Activated B cell treated with CpG ODN at 0.5 μM for 24 hours (primary cell): ENCODE measurements around the gene SPATS2. TPM values are rescaled to one million over a fixed set of nuclear protein-coding genes. Genes with fewer than 3 reads are reported as not detected.

Experiments used
- ATAC-seq: fragments of 200-7000 bp; cut with Tn5 transposase; one replicate; pipeline ENCODE4 v1.10.0; 2021; ENCODE audit warnings: low read depth, mild to moderate bottlenecking, moderate library complexity
- CTCF ChIA-PET: fragments of 350-600 bp; sonication (Branson Sonifier 250); formaldehyde crosslinking; loops from one replicate; lab custom pipeline; 2021; ENCODE audit warnings: antibody characterized with exemption; lab: Charles Lee
- POLR2A ChIA-PET: fragments of 350-600 bp; sonication (Branson Sonifier 250); formaldehyde crosslinking; loops from one replicate; lab custom pipeline; 2021; ENCODE audit warnings: antibody characterized with exemption; lab: Charles Lee
- DNase-seq: peaks from one replicate; pipeline ENCODE4 v3.0.0; 2022
- H3K27ac Mint-ChIP-seq: one replicate; pipeline ENCODE4 v1.8.0; 2020; ENCODE audit warnings: mixed read lengths
- H3K27me3 Mint-ChIP-seq: one replicate; pipeline ENCODE4 v1.8.0; 2021; ENCODE audit warnings: mixed read lengths
- H3K36me3 Mint-ChIP-seq: one replicate; pipeline ENCODE4 v1.8.0; 2021; ENCODE audit warnings: low read depth, mixed read lengths
- H3K4me1 Mint-ChIP-seq: one replicate; pipeline ENCODE4 v1.8.0; 2021; ENCODE audit warnings: mixed read lengths
- H3K4me3 Mint-ChIP-seq: one replicate; pipeline ENCODE4 v1.8.0; 2020; ENCODE audit warnings: mild to moderate bottlenecking, mixed read lengths
- H3K9me3 Mint-ChIP-seq: one replicate; pipeline ENCODE4 v1.8.0; 2020; ENCODE audit warnings: mixed read lengths
- CTCF ChIP-seq: fragments of 200-600 bp; IDR thresholded peaks from one replicate; pipeline ENCODE4 v1.8.0; 2022; ENCODE audit warnings: antibody characterized with exemption, mild to moderate bottlenecking
- intact Hi-C: fragments of 100-400 bp; cut with micrococcal nuclease; formaldehyde crosslinking; loops from one replicate; pipeline ENCODE4 v1.15.1; 2024
- total RNA-seq: library from RNA; stranded (reverse); gene quantifications from 2 replicates; pipeline ENCODE4 v1.2.3, GENCODE V29; 2022

Gene SPATS2
- total RNA-seq, 1 donor from 2014 or later = 18.9 TPM

GRCh38 chr12:49562233-49562632, 195.0 kb downstream of the SPATS2 start:
- DNase-seq = no peak
- POLR2A ChIA-PET = no interaction called here
- Mint-ChIP-seq H3K27me3 (no peaks in the 10 kb centered on the region), H3K36me3 (peaks cover 68% of the 10 kb centered on the region), H3K4me1 (peaks cover 5% of the 10 kb centered on the region), H3K27ac (no peak overlapping the region), H3K9me3 (no peaks in the 10 kb centered on the region), H3K4me3 (no peak overlapping the region)
- intact Hi-C loops = loop anchor here (10.0 kb wide), 1 partner anchor 263 kb away; the partner anchor contains the start of gene NCKAP5L
- no peak for ATAC-seq
- TF ChIP-seq CTCF = no peak
- CTCF ChIA-PET = no interaction called here

GRCh38 chr12:49562831-49563230, 195.6 kb downstream of the SPATS2 start:
- H3K36me3 Mint-ChIP-seq = peaks cover 73% of the 10 kb centered on the region
- TF ChIP-seq CTCF = no peak
- no peak for DNase-seq
- intact Hi-C loops = loop anchor here (10.0 kb wide), 1 partner anchor 262 kb away; the partner anchor contains the start of gene NCKAP5L
- POLR2A ChIA-PET = no interaction called here
- peaks cover 10% of the 10 kb centered on the region for H3K4me1 Mint-ChIP-seq
- H3K27ac Mint-ChIP-seq = no peak overlapping the region
- CTCF ChIA-PET = no interaction called here
- no peak for ATAC-seq
- no peak overlapping the region for H3K4me3 Mint-ChIP-seq
- H3K27me3 Mint-ChIP-seq = no peaks in the 10 kb centered on the region
- H3K9me3 Mint-ChIP-seq = no peaks in the 10 kb centered on the region

GRCh38 chr12:49563951-49564685, 196.9 kb downstream of the SPATS2 start:
- no peak for ATAC-seq
- no peak overlapping the region for H3K4me3 Mint-ChIP-seq
- H3K27me3 Mint-ChIP-seq = no peaks in the 10 kb centered on the region
- H3K27ac Mint-ChIP-seq = no peak overlapping the region
- DNase-seq = no peak
- ChIA-PET POLR2A (no interaction called here), CTCF (no interaction called here)
- TF ChIP-seq CTCF = no peak
- peaks cover 72% of the 10 kb centered on the region for H3K36me3 Mint-ChIP-seq
- intact Hi-C loops = loop anchor here (10.0 kb wide), 1 partner anchor 261 kb away; the partner anchor contains the start of gene NCKAP5L
- peaks cover 20% of the 10 kb centered on the region for H3K4me1 Mint-ChIP-seq
- no peaks in the 10 kb centered on the region for H3K9me3 Mint-ChIP-seq

GRCh38 chr12:49564686-49565405, 197.6 kb downstream of the SPATS2 start:
- no peak overlapping the region for H3K27ac Mint-ChIP-seq
- peaks cover 20% of the 10 kb centered on the region for H3K4me1 Mint-ChIP-seq
- ChIA-PET POLR2A (no interaction called here), CTCF (interaction anchor here (1.2 kb wide), 1 partner anchor 11 kb away, joined by 3 read pairs; no protein-coding TSS in a partner anchor)
- H3K4me3 Mint-ChIP-seq = no peak overlapping the region
- ATAC-seq (no peak), DNase-seq (no peak)
- no peaks in the 10 kb centered on the region for H3K9me3 Mint-ChIP-seq
- H3K36me3 Mint-ChIP-seq = peaks cover 65% of the 10 kb centered on the region
- no peak for TF ChIP-seq CTCF
- intact Hi-C loops = loop anchor here (10.0 kb wide), 1 partner anchor 260 kb away; the partner anchor contains the start of gene NCKAP5L
- H3K27me3 Mint-ChIP-seq = no peaks in the 10 kb centered on the region
